SK-N-SH (cell line): ENCODE measurements around the gene ARHGAP42. TPM values are rescaled to one million over a fixed set of nuclear protein-coding genes. Genes with fewer than 3 reads are reported as not detected.

Experiments used
- CTCF ChIA-PET: fragments of 300-600, 350-600 bp; formaldehyde crosslinking; extraction: SDS; loops from one replicate; lab custom pipeline; 2021; lab: Yijun Ruan, JAX
- POLR2A ChIA-PET: fragments of 350-600 bp; sonication (Branson Sonifier 250); formaldehyde crosslinking; extraction: SDS; loops from one replicate; lab custom pipeline; 2020; ENCODE audit warnings: antibody characterized with exemption, inconsistent platforms; lab: Yijun Ruan, JAX
- DNase-seq: peaks from one replicate; pipeline ENCODE4 v3.0.0; 2012
- H2AFZ ChIP-seq: fragments of 200-600 bp; sonication (generic); 2 replicates; pipeline ENCODE4 v1.8.1; 2016; ENCODE audit warnings: antibody characterized with exemption, mild to moderate bottlenecking, low read depth
- H3F3A ChIP-seq: fragments of 200-600 bp; sonication (generic); replicated peaks from 2 replicates; pipeline ENCODE3; 2016; ENCODE audit warnings: antibody characterized with exemption, mild to moderate bottlenecking; ENCODE audit not compliant: insufficient read depth
- H3K27ac ChIP-seq, 2 experiments: fragments of 200-500 bp in 1 of 2; fragments of 200-600 bp in 1 of 2; sonication (Bioruptor generic) in 1 of 2; sonication (generic), shearing (Covaris generic) in 1 of 2; 2 replicates each; pipeline versions ENCODE4 v1.5.1 to v1.6.1; 2014 to 2016; ENCODE audit warnings: low read depth in 2 of 2, inconsistent platforms in 1 of 2, low read length in 1 of 2, mild to moderate bottlenecking in 1 of 2, mixed read lengths in 1 of 2
- H3K27me3 ChIP-seq: fragments of 200-600 bp; sonication (generic), shearing (Covaris generic); 2 replicates; pipeline ENCODE4 v1.6.1; 2016; ENCODE audit warnings: mixed run types; ENCODE audit not compliant: insufficient read depth
- H3K36me3 ChIP-seq, 2 experiments: fragments of 200-500 bp in 1 of 2; fragments of 200-600 bp in 1 of 2; sonication (Bioruptor generic) in 1 of 2; sonication (generic) in 1 of 2; replicated peaks in 1 of 2; 2 replicates each; pipeline versions ENCODE3 to v1.5.1; 2014 to 2016; ENCODE audit warnings: low read length in 1 of 2, mild to moderate bottlenecking in 1 of 2; ENCODE audit not compliant: insufficient read depth in 2 of 2, control insufficient read depth in 1 of 2
- H3K4me1 ChIP-seq, 2 experiments: fragments of 200-500 bp in 1 of 2; fragments of 200-600 bp in 1 of 2; sonication (Bioruptor generic) in 1 of 2; sonication (generic), shearing (Covaris generic) in 1 of 2; 2 replicates each; pipeline versions ENCODE4 v1.5.1 to v1.6.1; 2014 to 2016; ENCODE audit warnings: low read depth in 1 of 2, low read length in 1 of 2, mixed run types in 1 of 2; ENCODE audit not compliant: insufficient read depth in 2 of 2, control insufficient read depth in 1 of 2
- H3K4me2 ChIP-seq: fragments of 200-600 bp; sonication (generic), shearing (Covaris generic); 2 replicates; pipeline ENCODE4 v1.6.1; 2017; ENCODE audit warnings: mixed run types
- H3K4me3 ChIP-seq, 2 experiments: fragments of 200-500 bp in 1 of 2; fragments of 200-600 bp in 1 of 2; sonication (Bioruptor generic) in 1 of 2; sonication (generic), shearing (Covaris generic) in 1 of 2; 2 replicates each; pipeline versions ENCODE4 v1.5.1 to v1.8.1; 2014 to 2016; ENCODE audit warnings: low read depth in 2 of 2, inconsistent platforms in 1 of 2, low read length in 1 of 2, mild to moderate bottlenecking in 1 of 2, mixed read lengths in 1 of 2, moderate library complexity in 1 of 2
- H3K79me2 ChIP-seq: fragments of 200-600 bp; sonication (generic); 2 replicates; pipeline ENCODE4 v1.8.1; 2017; ENCODE audit warnings: mild to moderate bottlenecking; ENCODE audit not compliant: insufficient read depth
- H3K9ac ChIP-seq: fragments of 200-600 bp; sonication (generic); 2 replicates; pipeline ENCODE4 v1.6.1; 2017; ENCODE audit warnings: mixed run types
- H3K9me2 ChIP-seq: fragments of 200-600 bp; sonication (generic); 2 replicates; pipeline ENCODE4 v1.6.1; 2017; ENCODE audit warnings: mixed run types
- H3K9me3 ChIP-seq: fragments of 200-600 bp; sonication (generic); 2 replicates; pipeline ENCODE4 v1.6.1; 2017; ENCODE audit warnings: mixed run types, mild to moderate bottlenecking, moderate library complexity
- H4K20me1 ChIP-seq: fragments of 200-600 bp; sonication (generic); 2 replicates; pipeline ENCODE4 v1.6.1; 2017; ENCODE audit warnings: mild to moderate bottlenecking, mixed run types; ENCODE audit not compliant: insufficient read depth
- CHD2 ChIP-seq: fragments of 150-350 bp; IDR thresholded peaks from 2 replicates; pipeline ENCODE4 v1.6.1; 2018; ENCODE audit warnings: low read length; ENCODE audit not compliant: partially characterized antibody
- CTCF ChIP-seq: fragments of 200-600 bp; sonication (generic); IDR thresholded peaks from 2 replicates; pipeline ENCODE4 v1.6.1; 2017; ENCODE audit warnings: antibody characterized with exemption, mild to moderate bottlenecking, moderate library complexity
- EP300 ChIP-seq, 2 experiments: IDR thresholded peaks; 2 replicates each; pipeline versions ENCODE4 v1.4.0 to v1.6.1; 2012; ENCODE audit warnings: borderline replicate concordance in 1 of 2, low read depth in 1 of 2, low read length in 1 of 2
- EZH2phosphoT487 ChIP-seq: fragments of 200-600 bp; sonication (generic); IDR thresholded peaks from 2 replicates; pipeline ENCODE4 v1.6.1; 2017; ENCODE audit warnings: low read depth, mixed run types, mild to moderate bottlenecking, antibody characterized with exemption, moderate library complexity, borderline replicate concordance
- FOSL2 ChIP-seq: IDR thresholded peaks from 2 replicates; pipeline ENCODE4 v1.4.0; 2012; ENCODE audit warnings: low read depth, mild to moderate bottlenecking, moderate library complexity, borderline replicate concordance
- FOXJ3 ChIP-seq: sonication (generic); formaldehyde crosslinking; IDR thresholded peaks from 2 replicates; pipeline ENCODE4 v1.5.1; 2020; ENCODE audit warnings: mild to moderate bottlenecking, missing genetic modification reagents
- GABPA ChIP-seq: IDR thresholded peaks from 2 replicates; pipeline ENCODE4 v1.4.0; 2012; ENCODE audit warnings: low read depth, mild to moderate bottlenecking
- GATA2 ChIP-seq: sonication (generic); formaldehyde crosslinking; IDR thresholded peaks from 2 replicates; pipeline ENCODE4 v1.5.0; 2020; ENCODE audit warnings: mild to moderate bottlenecking, missing genetic modification reagents
- JUND ChIP-seq: IDR thresholded peaks from 2 replicates; pipeline ENCODE4 v1.4.0; 2012
- MEF2A ChIP-seq: IDR thresholded peaks from 2 replicates; pipeline ENCODE4 v1.4.0; 2012; ENCODE audit warnings: low read depth, borderline replicate concordance
- MXI1 ChIP-seq: IDR thresholded peaks from 2 replicates; pipeline ENCODE4 v1.6.1; 2012; ENCODE audit warnings: mild to moderate bottlenecking, low read depth, low read length, improper control_type of control experiment
- POLR2AphosphoS5 ChIP-seq: IDR thresholded peaks from 2 replicates; pipeline ENCODE4 v1.6.1; 2012; ENCODE audit warnings: low read depth, low read length
- RAD21 ChIP-seq: IDR thresholded peaks from 2 replicates; pipeline ENCODE4 v1.6.1; 2012; ENCODE audit warnings: mild to moderate bottlenecking, low read length
- REST ChIP-seq: IDR thresholded peaks from 2 replicates; pipeline ENCODE4 v1.6.1; 2012; ENCODE audit warnings: mild to moderate bottlenecking, low read depth, low read length, moderate library complexity
- SIN3A ChIP-seq: IDR thresholded peaks from 2 replicates; pipeline ENCODE4 v1.6.1; 2012; ENCODE audit warnings: low read depth, mild to moderate bottlenecking, low read length, moderate library complexity, borderline replicate concordance
- TAF1 ChIP-seq: IDR thresholded peaks from 2 replicates; pipeline ENCODE4 v1.6.1; 2012; ENCODE audit warnings: low read depth, mild to moderate bottlenecking, low read length, moderate library complexity, borderline replicate concordance
- YY1 ChIP-seq: IDR thresholded peaks from 2 replicates; pipeline ENCODE4 v1.4.0; 2012; ENCODE audit warnings: low read depth, mild to moderate bottlenecking
- WGBS: methylation state at CpG from one replicate; pipeline ENCODE4 v1.1.6; 2017; ENCODE audit warnings: low lambda C conversion rate; 5-methylcytosine and 5-hydroxymethylcytosine counted together
- polyA plus RNA-seq, 3 experiments: library from polyadenylated mRNA; depleted of rRNA; stranded (reverse); fragments of >200 nt; gene quantifications; 2 replicates each; pipeline ENCODE4 v1.2.3, GENCODE V29; 2012
- TF ChIP-seq, protein P1 (sequence below): IDR thresholded peaks from 2 replicates; pipeline ENCODE4; 2012
- TF ChIP-seq, protein P2 (sequence below): fragments of 150-350 bp; IDR thresholded peaks from 2 replicates; pipeline ENCODE4 v1.6.1; 2016; ENCODE audit warnings: mild to moderate bottlenecking, low read depth, low read length

The ARHGAP42 gene
- polyA plus RNA-seq, 1 of the 3 experiments (the other 2 are of a cell fraction): 0.02 TPM

GRCh38 chr11:100703801-100704575 is 16.9 kb downstream of the ARHGAP42 start:
- Histone ChIP-seq H3K4me1 (no peaks in the 10 kb centered on the region), H3K9ac (no peak overlapping the region), H3K9me3 (no peaks in the 10 kb centered on the region), H3K36me3 (no peaks in the 10 kb centered on the region), H4K20me1 (no peaks in the 10 kb centered on the region), H2AFZ (no peak overlapping the region), H3K27me3 (no peaks in the 10 kb centered on the region; the same call in 1 of the 2 replicates), H3F3A (no peaks in the 10 kb centered on the region), H3K4me3 (no peak overlapping the region), H3K4me2 (no peak overlapping the region), H3K79me2 (no peaks in the 10 kb centered on the region), H3K27ac (no peak overlapping the region), H3K9me2 (no peaks in the 10 kb centered on the region)
- no peak for DNase-seq
- TF ChIP-seq FOXJ3 (CRISPR knock-in tag) (no peak), CHD2 (no peak)
- 3% methylated on average over 5 of the region's 5 CpGs for WGBS
- ChIA-PET POLR2A (no interaction called here), CTCF (no interaction called here)

- Histone ChIP-seq H3K9me3 (no peaks in the 10 kb centered on the region), H3K4me3 (no peak overlapping the region), H3K4me1 (no peaks in the 10 kb centered on the region), H3K79me2 (no peaks in the 10 kb centered on the region), H3K27me3 (no peaks in the 10 kb centered on the region), H3K9me2 (no peaks in the 10 kb centered on the region), H4K20me1 (no peaks in the 10 kb centered on the region), H3K36me3 (no peaks in the 10 kb centered on the region), H3F3A (no peaks in the 10 kb centered on the region), H3K4me2 (no peak overlapping the region), H3K9ac (no peak overlapping the region), H2AFZ (no peak overlapping the region), H3K27ac (no peak overlapping the region)
- ChIA-PET POLR2A (no interaction called here), CTCF (no interaction called here)
- WGBS: 11% methylated on average over 2 of the region's 2 CpGs
- DNase-seq: no peak
- TF ChIP-seq, protein P1, sequence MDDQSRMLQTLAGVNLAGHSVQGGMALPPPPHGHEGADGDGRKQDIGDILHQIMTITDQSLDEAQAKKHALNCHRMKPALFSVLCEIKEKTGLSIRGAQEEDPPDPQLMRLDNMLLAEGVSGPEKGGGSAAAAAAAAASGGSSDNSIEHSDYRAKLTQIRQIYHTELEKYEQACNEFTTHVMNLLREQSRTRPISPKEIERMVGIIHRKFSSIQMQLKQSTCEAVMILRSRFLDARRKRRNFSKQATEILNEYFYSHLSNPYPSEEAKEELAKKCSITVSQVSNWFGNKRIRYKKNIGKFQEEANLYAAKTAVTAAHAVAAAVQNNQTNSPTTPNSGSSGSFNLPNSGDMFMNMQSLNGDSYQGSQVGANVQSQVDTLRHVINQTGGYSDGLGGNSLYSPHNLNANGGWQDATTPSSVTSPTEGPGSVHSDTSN: no peak
- TF ChIP-seq SIN3A (no peak), EP300 (IDR thresholded peaks at IDR 0.05; ENCODE audit: borderline replicate concordance in 1 of 2, low read depth in 1 of 2, low read length in 1 of 2) (no peak), REST (no peak), GATA2 (CRISPR knock-in tag) (no peak), CHD2 (no peak), EZH2phosphoT487 (no peak), CTCF (no peak), MXI1 (no peak), POLR2AphosphoS5 (no peak), TAF1 (no peak), MEF2A (no peak), FOSL2 (no peak), JUND (no peak), YY1 (no peak), GABPA (no peak), RAD21 (no peak)
- TF ChIP-seq, protein P2, sequence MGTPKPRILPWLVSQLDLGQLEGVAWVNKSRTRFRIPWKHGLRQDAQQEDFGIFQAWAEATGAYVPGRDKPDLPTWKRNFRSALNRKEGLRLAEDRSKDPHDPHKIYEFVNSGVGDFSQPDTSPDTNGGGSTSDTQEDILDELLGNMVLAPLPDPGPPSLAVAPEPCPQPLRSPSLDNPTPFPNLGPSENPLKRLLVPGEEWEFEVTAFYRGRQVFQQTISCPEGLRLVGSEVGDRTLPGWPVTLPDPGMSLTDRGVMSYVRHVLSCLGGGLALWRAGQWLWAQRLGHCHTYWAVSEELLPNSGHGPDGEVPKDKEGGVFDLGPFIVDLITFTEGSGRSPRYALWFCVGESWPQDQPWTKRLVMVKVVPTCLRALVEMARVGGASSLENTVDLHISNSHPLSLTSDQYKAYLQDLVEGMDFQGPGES: no peak
Measured at GRCh38 chr11:100705447-100705846, 18.4 kb downstream of the ARHGAP42 start.
